ENCODE results near the gene UFD1. TPM values are rescaled to one million over a fixed set of nuclear protein-coding genes. Genes with fewer than 3 reads are reported as not detected.

The UFD1 gene
- total RNA-seq, 1 donor from 2014 or later: 47.6 TPM

GRCh38 chr22:19516378-19517170 lies 37.6 kb upstream of the UFD1 start:
- no peak for DNase-seq (ENCODE audit: low spot score)

- DNase-seq (ENCODE audit: low spot score): no peak
Measured at GRCh38 chr22:19515654-19516377, 36.8 kb upstream of the UFD1 start.

GRCh38 chr22:19514831-19515565 lies 36.0 kb upstream of the UFD1 start:
- no peak for DNase-seq (ENCODE audit: low spot score)

GRCh38 chr22:19513823-19514222 lies 34.8 kb upstream of the UFD1 start:
- DNase-seq (ENCODE audit: low spot score): no peak

GRCh38 chr22:19510919-19511341 lies 31.9 kb upstream of the UFD1 start:
- no peak for DNase-seq (ENCODE audit: low spot score)

DNA sequence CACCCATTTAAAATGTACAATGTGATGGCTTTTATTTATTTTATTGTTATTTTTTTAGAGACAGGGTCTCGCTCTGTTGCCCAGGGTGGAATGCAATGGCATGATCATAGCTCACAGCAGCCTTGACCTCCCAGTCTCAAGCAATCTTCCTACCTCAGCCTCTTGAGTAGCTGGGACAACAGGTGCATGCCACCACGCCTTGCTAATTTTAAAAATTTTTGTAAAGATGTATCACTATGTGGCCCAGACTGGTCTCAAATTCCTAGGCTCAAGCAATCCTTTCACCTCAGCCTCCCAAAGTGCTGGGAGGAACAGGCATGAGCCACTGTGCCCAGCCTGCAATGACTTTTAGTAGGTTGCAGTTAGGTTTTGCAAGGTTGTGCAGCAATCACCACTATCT lies 30.9 kb upstream of the UFD1 start:
- DNase-seq (ENCODE audit: low spot score): no peak

DNA sequence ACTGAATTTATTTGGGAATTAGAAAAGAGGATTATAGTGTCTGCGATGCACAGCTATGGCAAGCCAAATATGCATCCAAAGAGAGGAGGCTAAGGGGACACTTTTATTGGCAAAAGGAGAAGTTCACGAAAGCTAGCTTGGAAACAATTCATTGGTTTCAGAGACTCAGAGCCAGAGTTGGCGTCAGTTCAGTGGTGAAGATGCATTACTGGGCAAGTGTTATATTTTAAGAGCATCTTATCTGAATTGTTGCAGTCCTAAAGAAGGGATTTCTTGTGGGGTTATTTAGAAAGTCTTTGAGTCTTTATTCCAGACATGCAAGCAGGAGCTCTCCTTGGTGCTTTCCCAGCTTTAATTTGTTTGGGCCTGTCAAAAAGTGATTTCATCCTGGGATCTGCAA lies 30.2 kb upstream of the UFD1 start:
- DNase-seq (ENCODE audit: low spot score): no peak

DNA sequence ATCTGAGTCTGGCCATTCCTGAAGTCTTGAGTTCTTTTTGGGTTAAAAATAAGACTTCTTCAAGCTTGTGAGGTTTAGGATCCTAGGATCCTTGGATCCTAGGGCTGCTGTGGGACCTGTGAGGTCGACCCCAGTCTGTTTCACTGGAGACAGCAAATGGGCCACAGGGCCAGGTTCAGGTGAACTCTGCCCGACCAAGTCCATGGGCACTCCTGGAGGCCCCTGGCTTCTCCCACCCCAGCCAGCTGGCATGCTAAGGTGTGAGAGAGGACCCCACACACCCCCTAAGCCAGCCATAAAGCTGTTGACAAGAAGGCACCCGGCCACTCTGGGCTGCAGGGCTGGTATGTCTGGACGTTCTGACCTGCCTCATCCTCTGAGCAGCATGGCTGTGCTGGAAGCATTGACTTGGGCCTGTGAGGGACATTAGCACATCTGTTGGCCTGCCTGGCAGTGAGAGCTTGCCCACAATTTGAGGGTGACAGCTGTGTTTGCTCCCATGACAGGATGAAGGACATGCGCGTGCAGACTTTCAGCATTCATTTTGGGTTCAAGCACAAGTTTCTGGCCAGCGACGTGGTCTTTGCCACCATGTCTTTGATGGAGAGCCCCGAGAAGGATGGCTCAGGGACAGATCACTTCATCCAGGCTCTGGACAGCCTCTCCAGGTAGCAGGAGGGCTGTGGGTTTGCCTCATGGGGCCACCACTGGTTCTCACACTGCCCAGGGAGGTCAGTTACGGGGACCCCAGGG lies 29.2 kb upstream of the UFD1 start:
- DNase-seq (ENCODE audit: low spot score): no peak

DNA sequence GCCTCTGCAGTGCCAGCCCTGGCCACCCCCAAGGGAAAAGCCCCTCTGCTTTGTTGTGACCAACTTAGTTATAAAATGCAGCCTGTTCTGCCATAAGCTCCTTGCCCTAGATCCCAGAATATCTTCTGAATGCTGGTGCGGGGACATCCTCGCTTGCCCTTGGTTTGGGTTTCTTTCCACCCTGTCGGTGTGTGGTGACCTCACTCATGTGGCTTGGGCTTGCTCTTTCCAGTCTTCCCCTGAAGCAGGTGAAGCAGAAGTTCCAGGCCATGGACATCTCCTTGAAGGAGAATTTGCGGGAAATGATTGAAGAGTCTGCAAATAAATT lies 28.5 kb upstream of the UFD1 start:
- DNase-seq (ENCODE audit: low spot score): no peak

- DNase-seq (ENCODE audit: low spot score): no peak
Measured at GRCh38 chr22:19506212-19506611, 27.2 kb upstream of the UFD1 start.

DNA sequence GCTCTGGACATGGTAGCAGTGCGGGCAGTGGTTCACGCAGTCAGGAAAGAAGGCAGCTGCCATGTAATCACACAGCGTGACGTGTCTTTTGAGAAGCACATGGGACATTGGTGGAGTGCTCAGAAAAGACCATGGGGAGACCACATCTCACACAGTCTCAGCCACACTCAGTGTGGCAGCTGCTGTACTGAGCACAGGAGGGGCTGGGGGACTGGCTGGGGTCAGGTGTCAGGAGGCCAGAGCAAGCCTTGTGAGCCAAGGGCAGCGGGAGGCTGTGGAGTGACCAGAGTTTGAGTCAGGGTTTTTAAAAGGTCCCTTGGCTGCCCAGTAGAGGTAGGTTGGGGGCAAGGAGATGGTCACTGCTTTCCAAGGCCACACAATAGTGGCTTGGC lies 26.7 kb upstream of the UFD1 start:
- no peak for DNase-seq (ENCODE audit: low spot score)

- DNase-seq (ENCODE audit: low spot score): no peak
Measured at GRCh38 chr22:19504900-19505734, 26.1 kb upstream of the UFD1 start.

DNA sequence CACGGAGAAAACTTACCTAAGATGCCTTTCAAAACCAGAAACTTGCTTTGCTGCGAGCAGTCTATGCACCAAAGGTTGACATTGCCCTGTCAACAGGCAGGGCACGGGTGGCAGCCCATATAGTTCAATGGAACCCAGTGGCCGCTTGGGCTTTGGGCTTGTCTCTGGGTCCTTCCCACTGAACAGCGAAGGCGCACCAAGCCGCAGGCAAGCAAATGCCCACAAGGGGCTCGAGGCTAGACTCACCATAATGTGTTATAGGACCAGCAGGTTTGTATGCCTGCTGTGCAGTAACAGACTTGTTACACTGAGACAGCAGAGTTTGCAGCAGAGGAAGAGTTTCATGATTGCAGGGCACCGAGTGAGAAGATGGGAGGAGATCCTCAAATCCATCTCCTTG lies 24.9 kb upstream of the UFD1 start:
- no peak for DNase-seq (ENCODE audit: low spot score)

DNA sequence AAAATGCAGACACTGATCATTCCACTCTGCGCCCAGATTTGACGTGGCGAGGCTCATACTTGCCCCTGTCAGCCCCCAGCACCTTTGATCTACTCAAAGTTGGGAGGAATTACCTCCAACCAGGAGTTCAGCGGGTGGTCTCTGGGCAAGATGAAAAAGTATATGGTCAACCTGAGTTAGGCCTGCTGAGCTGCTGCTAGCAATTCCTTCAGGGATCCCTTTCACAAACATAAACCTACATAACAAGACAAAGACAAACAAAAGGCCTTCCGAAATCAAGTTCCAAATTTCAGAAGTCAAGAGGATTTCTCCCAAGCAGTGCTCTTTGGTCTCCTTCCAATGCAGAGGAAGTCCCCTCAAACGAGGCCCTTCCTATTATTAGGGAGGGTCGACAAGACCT lies 24.4 kb upstream of the UFD1 start:
- no peak for DNase-seq (ENCODE audit: low spot score)

GRCh38 chr22:19501897-19502447 lies 23.0 kb upstream of the UFD1 start:
- no peak for DNase-seq (ENCODE audit: low spot score)

DNA sequence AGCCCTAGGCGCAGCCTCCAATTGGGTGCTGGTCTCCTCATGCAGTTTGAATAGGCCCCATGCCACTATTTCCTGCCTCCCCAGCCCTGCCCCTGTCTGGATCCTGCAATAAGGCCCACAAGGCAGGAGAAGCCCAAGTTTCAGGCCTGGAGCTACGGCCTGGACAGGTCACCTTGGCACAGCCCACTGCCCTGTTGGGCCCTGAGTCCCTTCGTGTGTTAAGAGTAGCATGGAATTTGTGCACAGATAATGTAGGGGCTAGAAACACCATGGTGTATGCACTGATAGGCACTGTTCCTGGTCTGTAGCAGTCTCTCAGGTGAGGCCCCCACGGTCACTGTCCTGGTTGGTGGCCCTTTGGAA lies 20.9 kb upstream of the UFD1 start:
- DNase-seq (ENCODE audit: low spot score): no peak

GRCh38 chr22:19499236-19499879 lies 20.4 kb upstream of the UFD1 start:
- no peak for DNase-seq (ENCODE audit: low spot score)

DNA sequence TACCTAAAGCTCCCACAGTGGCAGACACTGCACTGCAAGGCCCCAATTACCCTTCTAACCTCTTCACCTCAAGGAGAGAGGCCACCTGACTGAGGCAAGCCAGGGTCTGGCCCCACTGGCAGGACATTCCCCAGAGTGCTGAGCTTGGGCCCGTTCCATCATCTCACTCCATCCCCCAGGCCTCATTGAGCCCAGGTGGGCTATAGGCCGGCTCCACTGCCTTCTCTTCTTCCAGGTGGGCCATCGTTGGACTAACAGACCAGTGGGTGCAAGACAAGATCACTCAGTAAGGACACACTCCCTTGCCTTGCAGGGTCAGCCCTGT lies 19.8 kb upstream of the UFD1 start:
- no peak for DNase-seq (ENCODE audit: low spot score)

DNA sequence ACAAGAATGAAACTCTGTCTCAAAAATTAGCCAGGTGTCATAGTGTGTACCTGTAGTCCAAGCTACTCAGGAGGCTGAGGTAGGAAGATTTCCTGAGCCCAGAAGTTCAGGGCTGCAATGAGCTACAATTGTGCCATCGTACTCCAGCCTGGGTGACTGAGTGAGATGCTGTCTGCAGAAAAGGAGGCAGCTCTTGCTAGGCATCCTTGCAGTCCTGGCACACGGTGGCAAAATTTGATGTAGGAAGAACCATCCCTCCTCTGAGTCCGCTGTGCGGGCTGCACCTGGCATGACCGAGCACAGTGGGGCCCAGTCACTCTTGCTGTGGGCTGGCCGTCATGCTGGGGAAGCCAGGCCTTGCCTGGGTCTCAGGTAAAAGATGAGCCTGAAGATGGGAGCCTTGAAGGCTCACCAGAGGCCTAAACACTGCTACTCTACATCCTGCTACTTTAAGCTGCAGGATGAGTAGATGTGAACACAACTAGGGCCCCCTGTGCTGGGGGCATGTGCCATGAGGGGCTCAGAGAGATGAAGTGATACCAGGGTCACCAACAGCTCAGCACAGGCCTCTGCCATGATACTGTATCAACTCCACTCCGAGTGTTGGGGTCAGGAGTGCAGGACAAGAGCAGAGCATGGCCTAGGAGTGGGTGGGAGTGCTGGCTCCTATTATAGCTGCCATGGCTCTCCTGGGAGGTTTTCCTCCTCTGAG lies 19.3 kb upstream of the UFD1 start:
- DNase-seq (ENCODE audit: low spot score): no peak

GRCh38 chr22:19497245-19497644 lies 18.3 kb upstream of the UFD1 start:
- DNase-seq (ENCODE audit: low spot score): no peak

Data from ureter (tissue), 1 donor.